OCI-LY7 (cell line): ENCODE measurements around the gene MKNK2. TPM values are rescaled to one million over a fixed set of nuclear protein-coding genes. Genes with fewer than 3 reads are reported as not detected.
A peak's percentile ranks its signal among the peaks of the same experiment; 100 is the strongest.

ENCODE experiments used
- BruUV-seq: library from RNA; stranded (reverse); fragments of 400-500 nt; replicated peaks from 2 replicates; lab custom pipeline; 2021; lab: Mats Ljungman, UMichigan
- CTCF ChIA-PET: fragments of 300-600 bp; sonication (Branson Sonifier 250); formaldehyde crosslinking; loops from one replicate; lab custom pipeline; 2022; ENCODE audit warnings: antibody characterized with exemption; ENCODE audit not compliant: unreplicated experiment; lab: Charles Lee
- POLR2A ChIA-PET: fragments of 300-600 bp; sonication (Branson Sonifier 250); formaldehyde crosslinking; loops from one replicate; lab custom pipeline; 2022; ENCODE audit warnings: antibody characterized with exemption; lab: Charles Lee
- DNase-seq: peaks from one replicate; pipeline ENCODE4 v3.0.0-alpha.2; 2015; ENCODE audit warnings: low spot score
- H2AFZ ChIP-seq: fragments of 200-600 bp; sonication (generic), shearing (Covaris generic); 2 replicates; pipeline ENCODE4 v1.6.1; 2014; ENCODE audit warnings: mild to moderate bottlenecking, antibody characterized with exemption, low read length, moderate library complexity
- H3K27ac ChIP-seq: fragments of 200-600 bp; sonication (generic); 2 replicates; pipeline ENCODE4 v1.5.1; 2014; ENCODE audit warnings: mixed run types, low read depth, mild to moderate bottlenecking, moderate library complexity, low read length, inconsistent platforms; ENCODE audit not compliant: poor library complexity, severe bottlenecking
- H3K36me3 ChIP-seq: fragments of 200-600 bp; sonication (generic); 2 replicates; pipeline ENCODE4 v1.6.1; 2014; ENCODE audit warnings: mild to moderate bottlenecking, antibody characterized with exemption, low read length, moderate library complexity, mixed read lengths; ENCODE audit not compliant: insufficient read depth
- H3K4me1 ChIP-seq: fragments of 200-600 bp; sonication (generic); 2 replicates; pipeline ENCODE4 v1.5.1; 2014; ENCODE audit warnings: mild to moderate bottlenecking, low read length; ENCODE audit not compliant: insufficient read depth, poor library complexity, severe bottlenecking
- H3K4me2 ChIP-seq: fragments of 200-600 bp; sonication (generic); 2 replicates; pipeline ENCODE4 v1.6.1; 2014; ENCODE audit warnings: mild to moderate bottlenecking, low read length
- H3K4me3 ChIP-seq: fragments of 200-600 bp; sonication (generic); 2 replicates; pipeline ENCODE4 v1.5.1; 2014; ENCODE audit warnings: mild to moderate bottlenecking, low read depth, low read length; ENCODE audit not compliant: poor library complexity, severe bottlenecking
- H3K79me2 ChIP-seq: fragments of 200-600 bp; sonication (generic); 2 replicates; pipeline ENCODE4 v1.6.1; 2016; ENCODE audit warnings: low read depth, mild to moderate bottlenecking, low read length, moderate library complexity, mixed read lengths; ENCODE audit not compliant: insufficient read depth
- H3K9me2 ChIP-seq: fragments of 200-600 bp; sonication (generic); 2 replicates; pipeline ENCODE4 v1.6.1; 2016; ENCODE audit warnings: mild to moderate bottlenecking, low read length, mixed read lengths; ENCODE audit not compliant: insufficient read depth
- H3K9me3 ChIP-seq: fragments of 200-600 bp; sonication (generic); 2 replicates; pipeline ENCODE4 v1.6.1; 2014; ENCODE audit warnings: mild to moderate bottlenecking, mixed run types, low read length, mixed read lengths
- H4K20me1 ChIP-seq: fragments of 200-600 bp; sonication (generic); 2 replicates; pipeline ENCODE4 v1.6.1; 2014; ENCODE audit warnings: mild to moderate bottlenecking, antibody characterized with exemption, low read length, moderate library complexity, mixed read lengths; ENCODE audit not compliant: insufficient read depth
- EZH2phosphoT487 ChIP-seq: fragments of 200-600 bp; sonication (generic); IDR thresholded peaks from 2 replicates; pipeline ENCODE4 v1.6.1; 2018; ENCODE audit warnings: low read depth, borderline replicate concordance, mild to moderate bottlenecking, mixed run types, antibody characterized with exemption, low read length, moderate library complexity, mixed read lengths
- intact Hi-C: fragments of 100-400 bp; cut with micrococcal nuclease; formaldehyde crosslinking; loops from one replicate; pipeline ENCODE4 v1.10.0; 2022; ENCODE audit not compliant: unreplicated experiment
- total RNA-seq, 2 experiments: library from RNA; depleted of rRNA in 1 of 2; stranded (reverse); fragments of >200 nt in 1 of 2; shearing (Covaris generic) in 1 of 2; gene quantifications; 2 replicates each; pipeline ENCODE4 v1.2.3, GENCODE V29; 2014 to 2022
- TF ChIP-seq, protein P1 (sequence below): fragments of 200-600 bp; sonication (generic); conservative IDR thresholded peaks from 2 replicates; pipeline ENCODE4 v1.5.1; 2014; ENCODE audit warnings: mild to moderate bottlenecking, antibody characterized with exemption, low read length, moderate library complexity, mixed read lengths

Gene MKNK2
- total RNA-seq, 2 experiments from 2014 or later: 115 to 225 TPM

GRCh38 chr19:2063824-2064223, 12.8 kb upstream of the MKNK2 start:
- POLR2A ChIA-PET: interaction anchor here (0.6 kb wide), 2 partner anchors 12 to 69 kb away, joined by 3 to 4 read pairs; no protein-coding TSS in a partner anchor
- intact Hi-C loops: no loop called here
- Histone ChIP-seq H3K27ac (peak overlapping the region; percentile 59), H3K4me3 (peak overlapping the region; percentile 18), H3K4me2 (peak overlapping the region; percentile 62), H3K79me2 (no peaks in the 10 kb centered on the region; the same call in 1 of the 2 replicates), H3K36me3 (peaks cover 5% of the 10 kb centered on the region; the same call in 1 of the 2 replicates), H3K9me3 (no peaks in the 10 kb centered on the region), H2AFZ (peak overlapping the region; percentile 79; the same call in 1 of the 2 replicates), H4K20me1 (no peaks in the 10 kb centered on the region), H3K4me1 (peaks cover 60% of the 10 kb centered on the region), H3K9me2 (no peaks in the 10 kb centered on the region)
- no TSS peak for BruUV-seq
- DNase-seq: peak; percentile 58
- CTCF ChIA-PET: no interaction called here
- TF ChIP-seq, protein P1, sequence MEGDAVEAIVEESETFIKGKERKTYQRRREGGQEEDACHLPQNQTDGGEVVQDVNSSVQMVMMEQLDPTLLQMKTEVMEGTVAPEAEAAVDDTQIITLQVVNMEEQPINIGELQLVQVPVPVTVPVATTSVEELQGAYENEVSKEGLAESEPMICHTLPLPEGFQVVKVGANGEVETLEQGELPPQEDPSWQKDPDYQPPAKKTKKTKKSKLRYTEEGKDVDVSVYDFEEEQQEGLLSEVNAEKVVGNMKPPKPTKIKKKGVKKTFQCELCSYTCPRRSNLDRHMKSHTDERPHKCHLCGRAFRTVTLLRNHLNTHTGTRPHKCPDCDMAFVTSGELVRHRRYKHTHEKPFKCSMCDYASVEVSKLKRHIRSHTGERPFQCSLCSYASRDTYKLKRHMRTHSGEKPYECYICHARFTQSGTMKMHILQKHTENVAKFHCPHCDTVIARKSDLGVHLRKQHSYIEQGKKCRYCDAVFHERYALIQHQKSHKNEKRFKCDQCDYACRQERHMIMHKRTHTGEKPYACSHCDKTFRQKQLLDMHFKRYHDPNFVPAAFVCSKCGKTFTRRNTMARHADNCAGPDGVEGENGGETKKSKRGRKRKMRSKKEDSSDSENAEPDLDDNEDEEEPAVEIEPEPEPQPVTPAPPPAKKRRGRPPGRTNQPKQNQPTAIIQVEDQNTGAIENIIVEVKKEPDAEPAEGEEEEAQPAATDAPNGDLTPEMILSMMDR: no peak
- no peak for TF ChIP-seq EZH2phosphoT487

GRCh38 chr19:2062770-2063169, 11.7 kb upstream of the MKNK2 start:
- ChIA-PET POLR2A (interaction anchor here (1.6 kb wide), 1 partner anchor 11 kb away, joined by 4 read pairs; no protein-coding TSS in a partner anchor), CTCF (no interaction called here)
- BruUV-seq: no TSS peak
- intact Hi-C loops: no loop called here
- Histone ChIP-seq H3K9me3 (no peaks in the 10 kb centered on the region), H3K36me3 (no peaks in the 10 kb centered on the region), H3K79me2 (no peaks in the 10 kb centered on the region; the same call in 1 of the 2 replicates), H3K4me1 (peaks cover 64% of the 10 kb centered on the region), H3K4me2 (peak overlapping the region; percentile 91), H4K20me1 (no peaks in the 10 kb centered on the region), H3K4me3 (peak overlapping the region; percentile 80), H3K27ac (peak overlapping the region; percentile 66), H3K9me2 (no peaks in the 10 kb centered on the region), H2AFZ (no peak overlapping the region; the same call in 1 of the 2 replicates)
- no peak for DNase-seq
- TF ChIP-seq, protein P1: no peak
- TF ChIP-seq EZH2phosphoT487: no peak

GRCh38 chr19:2062389-2062729, 11.3 kb upstream of the MKNK2 start:
- ChIA-PET POLR2A (interaction anchor here (1.0 to 1.6 kb wide), 2 partner anchors 10 to 20 kb away, joined by 3 to 4 read pairs; no protein-coding TSS in a partner anchor), CTCF (no interaction called here)
- H4K20me1 ChIP-seq: no peaks in the 10 kb centered on the region
- no peak for TF ChIP-seq EZH2phosphoT487
- TF ChIP-seq, protein P1: no peak
- no peaks in the 10 kb centered on the region for H3K9me3 ChIP-seq
- peaks cover 64% of the 10 kb centered on the region for H3K4me1 ChIP-seq
- no peaks in the 10 kb centered on the region for H3K36me3 ChIP-seq
- H2AFZ ChIP-seq: no peak overlapping the region; the same call in 1 of the 2 replicates
- peak overlapping the region; percentile 80 for H3K4me3 ChIP-seq
- no peaks in the 10 kb centered on the region; the same call in 1 of the 2 replicates for H3K79me2 ChIP-seq
- BruUV-seq: no TSS peak
- intact Hi-C loops: no loop called here
- no peak for DNase-seq
- H3K27ac ChIP-seq: peak overlapping the region; percentile 66
- peak overlapping the region; percentile 91 for H3K4me2 ChIP-seq
- no peaks in the 10 kb centered on the region for H3K9me2 ChIP-seq
